SW480 (cell line): ENCODE results near the gene GAL3ST1.
"Not testable (repeated sequence)": the region's sequence is repeated elsewhere in the genome, so short reads cannot be mapped to it uniquely, and the experiment has no call there.

Experiments
- DNase-seq: peaks from one replicate; pipeline ENCODE4 v3.0.0-alpha.2; 2016; ENCODE audit warnings: low spot score

GAL3ST1 gene

DNA sequence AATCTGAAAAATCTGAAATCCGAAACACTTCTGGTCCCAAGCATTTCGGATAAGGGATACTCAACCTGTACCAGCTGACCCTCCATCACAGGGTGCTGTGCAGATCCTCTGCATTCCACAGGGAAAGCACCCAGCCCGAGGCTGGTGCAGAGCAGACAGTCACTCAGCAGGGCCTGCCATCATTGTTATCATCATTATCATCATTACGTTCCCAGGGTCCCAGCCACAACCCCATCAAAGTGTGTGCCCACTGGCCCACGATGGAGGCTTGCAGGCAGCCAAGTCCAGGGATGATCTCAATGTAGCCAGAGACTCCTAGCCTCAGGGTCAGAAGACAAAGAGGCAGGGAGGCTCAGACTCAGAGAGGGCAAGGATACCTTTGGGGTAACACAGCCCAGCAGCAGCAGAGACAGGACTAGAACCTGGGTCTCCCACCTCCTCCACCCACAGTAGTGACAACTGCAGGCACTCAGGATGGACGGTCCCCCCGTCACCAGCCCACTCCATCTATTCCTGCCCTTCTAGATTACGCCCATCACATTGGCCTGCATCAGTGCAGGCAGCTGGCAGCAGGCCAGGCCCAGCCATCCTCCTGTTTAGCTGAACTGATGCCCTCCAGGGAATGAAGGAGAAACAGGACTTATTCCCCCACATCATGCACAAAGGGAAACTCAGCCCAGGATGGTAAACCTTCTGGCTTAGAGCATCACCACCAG, 10.3 kb downstream of the GAL3ST1 start:
- DNase-seq: no peak

DNA sequence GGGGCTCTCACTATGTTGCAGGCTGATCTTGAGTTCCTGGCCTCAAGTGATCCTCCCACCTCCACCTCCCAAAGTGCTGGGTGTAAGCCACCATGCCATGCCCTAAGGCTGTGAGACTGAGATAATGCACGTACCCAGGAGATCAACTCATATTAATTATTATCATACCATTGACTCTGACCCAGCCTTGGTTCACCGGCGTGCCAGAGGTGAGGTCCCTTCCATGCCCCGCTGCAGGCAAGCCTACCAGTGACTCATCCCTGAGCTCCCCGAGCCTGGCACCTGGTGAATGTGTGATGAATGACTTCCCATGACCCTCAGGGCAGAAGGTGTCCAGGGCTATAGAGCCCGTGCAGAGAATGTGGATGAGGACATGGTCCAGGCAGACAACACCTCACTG, 12.1 kb downstream of the GAL3ST1 start:
- peak; percentile 25 for DNase-seq

DNA sequence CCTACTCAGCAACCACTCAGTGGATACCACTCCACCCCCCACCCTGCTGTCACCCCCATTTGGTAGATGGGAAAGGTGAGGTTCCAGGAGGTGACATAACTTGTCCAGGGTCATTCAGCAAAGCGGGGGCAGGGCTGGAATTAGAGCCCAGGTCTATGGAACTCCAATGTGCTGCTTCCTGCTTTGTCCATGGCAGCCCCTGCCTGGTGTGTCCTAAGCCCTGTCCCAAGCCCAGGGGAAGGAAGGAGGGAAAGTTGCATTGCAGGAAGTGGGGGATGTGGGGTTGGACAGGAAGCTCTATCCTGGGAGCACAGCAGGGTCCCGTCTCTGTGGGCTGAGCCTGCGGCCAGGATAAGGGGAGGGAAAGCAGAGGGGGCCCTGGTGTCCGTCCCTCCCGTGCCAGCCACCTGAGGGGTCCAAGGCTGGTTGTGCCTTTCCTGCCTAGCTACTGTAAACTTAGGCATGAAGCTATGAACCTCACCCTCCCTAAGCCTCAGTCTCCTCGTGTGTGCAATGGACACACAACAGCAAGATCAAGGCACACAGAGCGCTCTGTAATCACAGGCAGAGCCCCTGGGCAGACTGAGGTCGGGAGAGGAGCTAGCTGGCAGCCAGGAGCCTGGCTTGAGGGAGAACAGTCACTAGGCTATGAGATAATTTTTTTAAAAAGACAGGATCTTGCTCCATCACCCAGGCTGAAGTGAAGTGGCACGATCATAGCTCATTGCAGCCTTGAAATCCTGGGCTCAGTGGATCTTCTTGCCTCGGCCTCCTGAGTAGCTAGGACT, 12.9 kb downstream of the GAL3ST1 start:
- no peak for DNase-seq

DNA sequence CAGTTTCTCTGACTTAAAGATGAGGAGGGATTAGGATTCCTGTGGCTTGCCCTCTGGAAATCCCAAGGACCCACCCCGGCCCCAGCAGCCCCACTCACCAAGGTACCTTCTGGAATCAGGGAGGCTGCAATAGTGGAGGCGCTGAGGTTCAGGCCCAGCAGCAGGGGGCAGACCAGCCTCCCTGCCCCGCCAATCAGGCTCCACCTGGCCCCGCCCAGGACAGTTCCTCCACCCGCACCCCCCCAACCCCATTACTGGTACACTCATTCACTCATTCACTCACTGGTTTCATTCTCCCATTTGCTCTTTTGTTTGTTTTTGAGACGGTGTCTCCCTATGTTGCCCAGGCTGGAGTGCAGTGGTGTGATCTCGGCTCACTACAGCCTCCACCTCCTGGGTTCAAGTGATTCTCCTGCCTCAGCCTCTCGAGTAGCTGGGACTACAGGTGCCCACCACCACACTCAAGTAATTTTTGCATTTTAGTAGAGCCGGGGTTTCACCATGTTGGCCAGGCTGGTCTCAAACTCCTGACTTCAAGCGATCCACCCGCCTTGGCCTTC, 13.7 kb downstream of the GAL3ST1 start:
- not testable (repeated sequence) for DNase-seq

DNA sequence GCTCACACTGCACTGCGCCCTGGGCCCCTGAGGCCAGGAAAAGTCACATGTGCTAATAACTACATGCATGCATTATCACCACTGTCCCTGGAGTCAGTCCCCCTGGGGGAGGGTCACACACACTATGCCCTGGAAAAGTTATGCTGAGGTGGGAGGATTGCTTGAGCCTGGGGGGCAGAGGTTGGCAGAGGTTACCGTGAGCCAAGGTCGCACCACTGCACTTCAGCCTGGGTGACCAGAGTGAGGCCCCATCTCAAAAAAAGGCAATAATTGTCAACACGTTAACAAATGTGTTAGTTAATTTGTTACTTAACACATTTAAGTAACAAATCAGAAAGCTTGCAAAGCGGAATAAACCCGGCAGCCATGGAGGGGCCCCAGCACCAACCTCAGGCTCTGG, 14.6 kb downstream of the GAL3ST1 start:
- DNase-seq: no peak

DNA sequence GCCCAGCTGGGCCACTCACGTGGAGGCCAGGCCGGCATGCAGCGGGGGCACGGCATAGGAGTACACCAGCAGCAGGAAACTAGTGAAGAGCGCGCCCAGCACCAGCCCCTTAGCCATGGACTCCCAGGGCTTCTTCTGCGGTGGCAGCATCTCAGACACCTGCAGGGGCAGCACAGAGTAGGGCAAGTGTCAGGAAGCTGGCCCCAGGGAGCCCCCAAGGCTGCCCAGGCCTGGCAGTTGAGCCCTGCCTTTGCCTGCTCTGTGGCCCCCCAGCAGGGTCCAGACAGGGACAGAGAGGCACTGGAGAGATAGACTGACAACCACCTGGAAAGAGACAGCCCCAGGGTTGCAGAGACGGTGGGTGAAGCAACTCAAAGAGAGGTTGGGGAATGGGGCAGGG, 17.2 kb downstream of the GAL3ST1 start:
- no peak for DNase-seq

DNA sequence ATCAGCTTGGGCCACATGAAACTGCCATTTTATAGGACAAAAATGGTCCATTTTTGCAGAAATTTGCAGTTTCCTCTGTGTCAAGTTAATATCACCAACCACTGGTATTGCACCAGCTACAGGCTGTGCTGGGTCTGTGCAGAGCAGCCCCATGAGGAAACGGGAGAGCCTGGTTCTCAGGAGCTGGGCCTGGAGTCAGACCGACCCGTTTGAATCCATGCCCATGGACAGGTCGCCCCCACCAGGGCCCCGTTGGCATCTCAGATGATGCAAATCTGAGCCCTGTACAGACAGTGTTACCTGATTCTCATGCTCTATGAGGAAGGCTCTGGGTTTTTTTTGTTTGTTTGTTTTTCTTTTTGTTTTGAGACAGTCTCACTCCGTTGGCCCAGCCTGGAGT, 18.1 kb downstream of the GAL3ST1 start:
- peak; percentile 22 for DNase-seq

DNA sequence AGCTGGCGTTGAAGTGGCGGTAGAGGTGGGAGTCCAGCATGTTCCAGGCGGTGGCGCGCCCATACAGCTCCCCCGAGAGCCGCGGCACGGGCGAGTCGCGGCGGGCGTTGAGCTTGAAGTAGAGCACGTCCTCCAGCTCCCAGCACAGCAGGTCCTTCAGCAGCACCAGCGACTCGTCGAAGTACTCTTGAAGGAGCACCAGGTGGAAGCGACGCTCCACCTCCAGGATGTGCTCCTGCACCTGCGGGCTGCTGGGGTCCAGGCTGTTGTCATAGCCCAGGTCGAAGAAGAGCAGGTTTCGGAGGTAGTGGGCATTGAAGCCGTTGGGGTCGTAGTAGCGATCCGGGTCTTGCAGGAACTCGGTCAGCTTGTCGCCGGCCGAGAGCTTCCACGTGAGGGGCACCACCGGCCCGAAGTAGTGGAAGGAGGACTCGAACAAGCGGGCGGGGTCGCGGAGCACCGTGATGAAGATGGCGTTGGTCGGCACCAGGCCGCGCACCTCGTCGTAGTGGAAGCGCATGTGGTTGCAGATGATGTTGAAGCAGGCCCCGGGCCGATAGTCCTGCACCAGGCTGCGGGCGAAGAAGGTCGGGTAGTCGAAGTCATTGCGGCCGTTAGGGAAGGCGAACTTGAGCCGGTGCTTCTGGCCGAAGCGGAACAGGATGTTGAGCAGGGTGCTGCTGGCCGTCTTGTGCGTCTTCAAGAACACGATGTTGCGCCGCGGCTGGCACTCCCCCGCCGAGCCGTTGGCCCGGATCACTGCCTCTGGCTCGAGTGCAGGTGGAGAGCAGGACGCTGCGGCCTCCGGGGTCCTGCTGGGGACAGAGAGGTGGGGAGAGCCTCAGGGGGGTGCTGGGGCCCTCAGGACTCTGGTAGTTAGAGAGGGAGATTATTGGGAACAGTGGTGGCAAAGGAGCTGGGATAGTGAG, 18.9 kb downstream of the GAL3ST1 start:
- no peak for DNase-seq

DNA sequence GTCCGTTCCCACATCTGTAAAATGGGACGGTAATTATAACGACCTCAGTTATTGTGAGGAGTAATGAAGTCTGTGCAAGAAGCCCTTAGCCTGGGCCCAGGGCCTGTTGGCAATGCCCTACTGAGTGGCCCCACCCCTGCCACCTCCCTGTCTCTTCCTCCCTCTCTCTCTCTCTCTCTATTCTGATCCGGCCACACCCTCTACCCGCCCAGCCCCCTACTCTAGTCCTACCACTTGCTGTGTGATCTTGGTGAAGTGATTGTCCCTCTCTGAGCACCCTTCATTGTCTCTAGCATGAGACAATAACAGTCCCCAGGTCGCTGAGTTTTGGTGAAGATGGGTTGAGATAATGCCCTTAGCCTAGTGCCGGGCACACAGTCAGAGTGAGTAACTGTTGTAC, 20.5 kb downstream of the GAL3ST1 start:
- DNase-seq: no peak

DNA sequence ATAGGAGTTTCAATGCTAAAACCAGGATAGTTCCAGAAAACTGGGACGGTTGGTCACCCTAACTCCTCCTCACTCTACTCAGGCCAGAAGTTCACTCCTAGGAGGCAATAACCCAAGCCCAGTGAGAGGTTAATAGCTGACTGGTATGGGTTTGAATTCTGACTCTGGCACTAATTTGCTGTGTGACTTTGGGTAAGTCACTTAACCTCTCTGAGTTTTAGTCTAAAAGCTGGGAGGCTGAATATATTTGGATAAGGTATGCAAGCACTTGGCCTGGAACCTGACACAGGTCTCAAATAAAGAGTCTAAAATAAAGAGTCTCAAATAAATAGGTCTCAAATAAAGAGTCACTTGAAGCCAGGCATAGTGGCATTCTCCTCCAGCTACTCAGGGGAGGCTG, 21.7 kb downstream of the GAL3ST1 start:
- DNase-seq: no peak

DNA sequence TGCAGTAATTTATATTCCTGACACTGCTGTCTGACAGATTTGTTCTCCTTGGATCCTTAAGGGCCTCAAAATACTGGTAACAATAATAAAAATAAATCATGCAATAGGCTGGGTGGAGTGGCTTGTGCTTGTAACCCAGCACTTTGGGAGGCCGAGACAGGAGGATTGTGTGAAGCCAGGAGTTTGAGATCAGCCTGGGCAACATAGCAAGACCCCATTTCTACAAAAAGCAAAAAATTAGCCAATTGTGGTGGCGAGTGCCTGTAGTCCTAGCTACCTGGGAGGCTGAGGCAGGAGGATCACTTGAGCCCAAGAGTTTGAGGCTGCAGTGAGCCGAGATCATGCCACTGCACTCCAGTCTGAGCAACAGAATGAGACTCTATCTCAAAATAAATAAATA, 22.7 kb downstream of the GAL3ST1 start:
- DNase-seq: not testable (repeated sequence)

DNA sequence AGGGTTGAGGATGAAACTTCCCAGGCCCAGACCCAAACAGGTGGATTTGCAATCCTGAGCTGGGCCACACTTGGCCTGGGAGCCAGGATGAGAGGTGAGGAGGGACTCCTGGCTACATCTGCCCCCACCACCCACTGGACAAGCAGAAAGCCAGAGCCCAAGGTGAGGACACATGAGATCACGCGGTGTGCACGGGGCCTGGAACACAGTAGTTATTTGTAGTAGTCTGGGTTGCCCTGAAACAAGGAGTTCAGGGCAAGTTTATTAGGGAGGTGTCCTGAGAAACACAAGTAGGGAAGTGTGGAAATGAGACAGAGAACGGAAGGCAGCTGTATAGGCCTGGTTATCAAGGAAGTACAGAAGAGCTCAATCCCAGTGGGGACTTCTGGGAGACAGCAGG, 27.3 kb downstream of the GAL3ST1 start:
- DNase-seq: no peak

DNA sequence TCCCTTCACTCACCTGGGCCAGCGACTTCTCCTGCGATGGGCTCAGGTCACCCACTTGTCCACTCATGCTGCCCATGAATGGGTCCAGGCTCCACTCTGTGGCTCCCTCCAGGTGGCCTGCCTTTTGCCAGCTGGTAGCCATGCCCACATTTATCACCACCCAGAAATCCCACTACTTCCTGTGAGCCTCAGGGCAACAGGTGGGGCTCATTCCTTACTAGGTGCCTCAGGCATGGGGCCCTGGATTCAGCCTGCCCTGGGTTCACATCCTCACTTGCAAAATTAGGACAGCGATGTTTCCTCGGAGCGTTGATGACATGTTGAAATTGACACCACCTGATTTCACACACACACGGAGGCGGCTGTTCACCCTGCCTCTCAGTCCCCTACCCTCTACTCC, 27.8 kb downstream of the GAL3ST1 start, which contains the start of gene SEC14L6:
TSS of gene SEC14L6 (minus strand) at position 126 of the 400 bp plus-strand sequence. CDS start at position 67, 59 bp downstream.
- DNase-seq: no peak

DNA sequence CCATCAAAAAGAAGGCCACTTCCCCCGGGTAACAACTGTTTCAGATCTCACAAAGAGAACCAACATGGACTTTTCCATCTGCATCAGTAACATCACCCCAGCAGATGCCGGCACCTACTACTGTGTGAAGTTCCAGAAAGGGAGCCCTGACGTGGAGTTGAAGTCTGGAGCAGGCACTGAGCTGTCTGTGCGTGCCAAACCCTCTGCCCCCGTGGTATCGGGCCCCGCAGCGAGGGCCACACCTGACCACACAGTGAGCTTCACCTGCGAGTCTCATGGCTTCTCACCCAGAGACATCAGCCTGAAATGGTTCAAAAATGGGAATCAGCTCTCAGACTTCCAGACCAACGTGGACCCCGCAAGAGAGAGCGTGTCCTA, 31.7 kb downstream of the GAL3ST1 start:
- no peak for DNase-seq

DNA sequence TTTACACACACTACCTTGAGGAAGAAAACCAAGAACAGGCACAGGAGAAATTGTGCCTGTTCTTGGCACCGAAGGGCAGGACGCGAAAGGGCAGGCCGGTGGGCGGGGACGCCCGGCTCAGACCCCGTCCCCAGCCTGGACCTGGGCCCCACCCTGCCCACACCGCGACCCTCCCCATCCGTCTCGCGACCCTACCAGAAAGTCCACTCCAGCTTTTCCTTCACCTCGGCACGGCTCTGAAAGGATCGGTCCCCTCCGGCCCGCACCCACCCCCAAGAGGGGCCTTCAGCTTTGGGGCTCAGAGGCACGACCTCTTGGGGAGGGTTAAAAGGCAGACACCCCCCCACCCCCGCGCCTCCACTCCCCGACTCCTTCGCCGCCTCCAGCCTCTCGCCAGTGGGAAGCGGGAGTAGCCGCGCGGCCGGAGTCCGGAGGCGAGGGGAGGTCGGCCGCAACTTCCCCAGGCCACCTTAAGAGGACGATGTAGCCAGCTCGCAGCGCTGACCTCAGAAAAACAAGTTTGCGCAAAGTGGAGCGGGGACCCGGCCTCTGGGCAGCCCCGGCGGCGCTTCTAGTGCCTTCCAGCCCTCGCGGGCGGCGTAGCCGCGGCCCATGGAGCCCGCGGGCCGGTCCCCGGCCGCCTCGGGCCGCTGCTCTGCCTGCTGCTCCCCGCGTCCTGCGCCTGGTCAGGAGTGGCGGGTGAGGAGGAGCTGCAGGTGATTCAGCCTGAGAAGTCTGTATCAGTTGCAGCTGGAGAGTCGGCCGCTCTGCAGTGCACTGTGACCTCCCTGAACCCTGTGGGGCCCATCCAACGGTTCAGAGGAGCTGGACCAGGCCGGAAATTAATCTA, 32.3 kb downstream of the GAL3ST1 start:
- peak; percentile 27 for DNase-seq

DNA sequence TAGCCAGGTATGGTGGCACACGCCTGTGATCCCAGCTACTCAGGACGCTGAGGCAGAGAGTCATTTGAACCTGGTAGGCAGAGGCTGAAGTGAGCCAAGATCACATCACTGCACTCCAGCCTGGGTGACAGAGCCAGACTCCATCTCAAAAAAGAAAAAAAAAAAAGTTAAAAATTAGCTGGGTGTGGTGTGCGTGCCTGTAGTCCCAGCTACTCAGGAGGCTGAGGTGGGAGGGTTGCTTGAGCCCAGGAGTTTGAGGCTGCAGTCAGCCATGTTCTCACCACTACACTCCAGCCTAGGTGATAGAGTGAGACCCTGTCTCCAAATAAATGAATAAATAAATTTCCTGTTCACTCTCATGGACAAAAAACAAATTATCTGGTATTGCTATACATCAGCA, 33.0 kb downstream of the GAL3ST1 start:
- DNase-seq: not testable (repeated sequence)

DNA sequence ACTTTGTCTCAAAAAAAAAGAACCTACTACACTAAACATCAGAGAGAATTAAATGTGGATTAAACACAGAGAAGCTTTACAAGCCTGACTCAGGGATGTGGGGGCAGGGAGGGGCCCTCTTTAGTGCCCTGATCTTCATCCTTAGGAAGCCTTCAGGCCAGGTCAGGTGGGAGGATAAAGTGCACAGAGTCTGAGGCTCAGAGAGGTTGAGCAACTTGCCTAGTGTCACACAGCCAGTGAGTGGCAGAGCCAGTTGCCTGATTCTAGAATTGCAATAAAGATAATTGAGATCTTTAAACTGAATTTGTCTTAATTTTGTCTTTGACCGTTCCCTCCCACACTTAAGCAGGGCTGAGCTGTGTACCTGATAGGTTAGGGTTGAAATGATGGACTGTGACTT, 35.1 kb downstream of the GAL3ST1 start:
- DNase-seq: no peak

DNA sequence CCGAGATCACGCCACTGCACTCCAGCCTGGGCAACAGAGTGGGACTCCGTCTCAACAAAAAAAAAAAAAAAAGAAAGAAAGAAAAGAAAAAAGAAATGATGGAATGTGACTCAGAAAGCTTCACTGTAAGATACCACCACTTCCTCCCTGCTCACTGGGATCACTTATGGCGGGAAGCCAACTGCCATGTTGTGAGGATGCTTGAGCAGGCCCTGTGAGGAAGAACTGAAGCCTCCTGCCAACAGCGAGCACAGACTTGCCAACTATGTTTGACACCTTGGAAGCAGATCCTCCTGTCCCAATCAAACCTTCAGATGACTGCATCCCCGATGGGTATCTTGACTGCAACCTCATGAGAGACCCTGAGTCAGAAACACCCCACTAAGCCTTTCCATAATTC, 36.2 kb downstream of the GAL3ST1 start:
- DNase-seq: no peak

DNA sequence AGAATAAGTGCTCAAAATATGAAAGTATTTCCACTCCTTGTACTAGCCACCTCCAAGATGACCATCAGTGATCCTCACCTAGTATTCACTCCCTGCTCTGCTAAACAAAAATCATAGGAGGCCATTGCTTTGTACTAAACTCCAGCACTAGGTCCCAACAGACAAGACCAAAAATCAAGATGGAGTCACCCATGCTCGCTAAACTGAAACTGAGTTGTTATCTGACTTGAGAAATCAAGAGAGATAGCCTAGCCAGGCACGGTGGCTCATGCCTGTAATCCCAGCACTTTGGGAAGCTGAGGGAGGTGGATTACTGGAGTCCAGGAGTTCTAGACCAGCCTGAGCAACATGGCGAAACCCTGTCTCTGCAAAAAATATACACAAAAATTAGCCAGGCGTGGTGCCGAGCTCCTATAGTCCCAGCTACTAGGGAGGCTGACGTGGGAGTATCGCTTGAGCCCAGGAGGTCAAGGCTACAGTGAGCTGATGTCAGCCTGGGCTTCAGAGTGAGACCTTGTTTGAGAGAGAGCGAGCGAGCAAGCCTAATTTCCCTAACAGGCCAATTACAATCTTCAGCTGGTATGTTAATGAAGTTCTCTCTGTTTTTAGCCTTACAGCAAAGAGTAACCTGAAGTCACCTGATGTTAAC, 37.3 kb downstream of the GAL3ST1 start:
- DNase-seq: no peak

DNA sequence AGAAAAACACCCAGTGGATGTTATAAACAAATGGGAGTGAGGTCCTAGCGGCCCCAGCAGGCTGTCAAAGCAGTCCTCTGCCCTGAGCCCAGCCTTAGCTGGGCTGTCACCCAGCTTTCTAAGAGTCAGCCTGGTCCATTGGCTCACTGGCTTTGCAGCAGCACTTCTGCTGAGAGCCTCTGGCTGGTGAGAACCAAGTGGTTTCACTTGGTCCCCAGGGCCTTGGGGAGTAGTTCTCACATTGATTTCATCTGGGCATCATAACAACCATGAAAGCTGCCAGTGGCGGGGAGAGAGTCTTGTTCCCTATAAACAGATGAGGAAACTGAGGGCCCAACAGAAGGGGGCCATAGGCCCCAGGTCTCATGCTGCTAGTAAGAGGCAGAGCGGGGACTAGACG, 39.3 kb downstream of the GAL3ST1 start:
- DNase-seq: no peak
